ENCODE measurements around the gene VHLL. TPM values are rescaled to one million over a fixed set of nuclear protein-coding genes. Genes with fewer than 3 reads are reported as not detected.
"Not testable (repeated sequence)": the region's sequence is repeated elsewhere in the genome, so short reads cannot be mapped to it uniquely, and the experiment has no call there.

Gene VHLL
- not detected for polyA plus RNA-seq (2013, experiment 1 of 2)
- not detected for polyA plus RNA-seq (2013, experiment 2 of 2)

DNA sequence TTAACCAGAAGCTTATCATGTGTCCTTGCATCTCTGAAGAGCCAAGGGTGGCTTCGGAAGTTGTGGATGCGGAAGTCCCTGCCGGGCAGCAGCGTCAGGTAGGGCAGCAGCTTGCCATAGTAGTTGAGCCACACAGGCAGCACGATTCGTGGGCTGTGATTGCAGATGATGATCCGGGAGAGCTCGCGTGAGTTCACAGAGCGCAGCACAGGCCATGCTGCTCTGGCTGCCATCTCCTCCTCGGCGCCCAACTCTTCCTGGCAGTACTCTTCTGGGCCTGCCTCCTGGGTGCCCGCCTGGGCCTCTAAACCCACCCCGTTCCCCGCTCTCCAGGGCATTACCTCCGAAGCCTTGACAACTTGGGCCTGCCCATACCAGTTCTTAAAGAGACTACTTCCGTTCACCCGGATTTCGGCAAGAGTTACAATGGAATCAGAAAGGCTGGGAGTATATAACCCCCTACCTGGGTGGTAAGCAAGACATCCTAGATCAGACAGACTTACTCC lies at the start of gene VHLL:
Gene VHLL (minus strand): TSS at position 456 of the 506 bp plus-strand sequence. CDS start 118 bp downstream, at position 338.
- H3K4me3 ChIP-seq (ENCODE audit: low read length), result no peak within 1 kb of the TSS
- H3K27ac ChIP-seq (ENCODE audit: low read depth, low read length), result no peak within 1 kb of the TSS
- H3K9me3 ChIP-seq (ENCODE audit: insufficient read depth, low read depth, low read length), result no peaks in the 10 kb centered on the region
- WGBS, result 93% methylated on average over 19 of the region's 19 CpGs
- H3K4me1 ChIP-seq (ENCODE audit: insufficient read depth, low read length), result peaks cover 8% of the 10 kb centered on the region; the same call in 1 of the 2 replicates
- no peak within 1 kb of the TSS for H3K9ac ChIP-seq (ENCODE audit: low read depth, low read length)
- H3K27me3 ChIP-seq (ENCODE audit: insufficient read depth, low read length), result no peaks in the 10 kb centered on the region
- H3K36me3 ChIP-seq (ENCODE audit: insufficient read depth, low read length), result peaks cover 11% of the 10 kb centered on the region

GRCh38 chr1:156347331-156347730 lies 48.2 kb upstream of the VHLL start:
- Histone ChIP-seq H3K4me1 (ENCODE audit: insufficient read depth, low read length) (0 out of 2 replicates have a peak, but pooled peaks cover 3% of the 10 kb centered on the region), H3K36me3 (ENCODE audit: insufficient read depth, low read length) (no peaks in the 10 kb centered on the region), H3K9ac (ENCODE audit: low read depth, low read length) (no peak overlapping the region), H3K27ac (ENCODE audit: low read depth, low read length) (no peak overlapping the region), H3K9me3 (ENCODE audit: insufficient read depth, low read depth, low read length) (no peaks in the 10 kb centered on the region), H3K27me3 (ENCODE audit: insufficient read depth, low read length) (no peaks in the 10 kb centered on the region), H3K4me3 (ENCODE audit: low read length) (no peak overlapping the region)
- WGBS, result 89% methylated on average over 4 of the region's 4 CpGs

DNA sequence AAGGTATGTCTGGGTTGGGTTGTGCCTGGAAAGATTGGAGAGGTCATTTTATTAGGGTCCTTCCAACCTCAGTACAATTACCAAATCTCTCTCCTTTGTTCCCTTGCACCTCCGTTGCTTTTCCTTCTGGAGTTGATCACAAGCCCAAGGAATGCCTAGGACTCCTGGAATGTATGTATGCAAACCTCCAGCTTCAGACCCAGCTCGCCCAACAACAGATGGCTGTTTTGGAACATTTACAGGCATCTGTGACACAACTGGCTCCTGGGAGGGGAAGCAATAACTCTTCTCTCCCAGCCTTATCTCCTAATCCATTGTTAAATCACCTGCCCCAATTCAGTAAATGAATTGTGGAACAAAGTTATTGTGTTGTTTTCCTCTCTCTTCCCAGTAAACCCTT lies 47.5 kb upstream of the VHLL start:
- Histone ChIP-seq H3K9ac (ENCODE audit: low read depth, low read length) (no peak overlapping the region), H3K4me3 (ENCODE audit: low read length) (no peak overlapping the region), H3K9me3 (ENCODE audit: insufficient read depth, low read depth, low read length) (no peaks in the 10 kb centered on the region), H3K4me1 (ENCODE audit: insufficient read depth, low read length) (0 out of 2 replicates have a peak, but pooled peaks cover 3% of the 10 kb centered on the region), H3K27ac (ENCODE audit: low read depth, low read length) (no peak overlapping the region), H3K36me3 (ENCODE audit: insufficient read depth, low read length) (no peaks in the 10 kb centered on the region), H3K27me3 (ENCODE audit: insufficient read depth, low read length) (no peaks in the 10 kb centered on the region)
- 51% methylated on average over 2 of the region's 2 CpGs for WGBS

DNA sequence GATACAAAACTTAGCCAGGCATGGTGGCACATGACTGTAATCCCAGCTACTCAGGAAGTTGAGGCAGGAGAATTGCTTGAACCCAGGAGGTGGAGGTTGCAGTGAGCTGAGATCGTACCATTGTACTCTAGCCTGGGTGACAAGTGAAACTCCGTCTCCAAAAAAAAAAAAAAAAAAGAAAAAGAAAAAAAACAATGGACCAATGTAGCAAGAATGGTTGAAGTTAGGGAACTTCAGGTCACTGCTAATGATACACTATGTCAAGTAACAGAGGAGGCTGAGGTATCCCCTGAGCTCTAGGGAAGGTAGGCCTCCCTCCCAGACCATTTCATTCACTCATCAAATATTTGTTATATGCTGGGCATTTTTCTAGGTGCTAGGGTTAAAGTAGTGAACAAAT lies 46.9 kb upstream of the VHLL start:
- not testable (repeated sequence) for H3K36me3 ChIP-seq (ENCODE audit: insufficient read depth, low read length); H3K27me3 ChIP-seq (ENCODE audit: insufficient read depth, low read length); H3K4me1 ChIP-seq (ENCODE audit: insufficient read depth, low read length); H3K9ac ChIP-seq (ENCODE audit: low read depth, low read length); H3K27ac ChIP-seq (ENCODE audit: low read depth, low read length); H3K9me3 ChIP-seq (ENCODE audit: insufficient read depth, low read depth, low read length); H3K4me3 ChIP-seq (ENCODE audit: low read length)
- 80% methylated on average over 2 of the region's 2 CpGs for WGBS

DNA sequence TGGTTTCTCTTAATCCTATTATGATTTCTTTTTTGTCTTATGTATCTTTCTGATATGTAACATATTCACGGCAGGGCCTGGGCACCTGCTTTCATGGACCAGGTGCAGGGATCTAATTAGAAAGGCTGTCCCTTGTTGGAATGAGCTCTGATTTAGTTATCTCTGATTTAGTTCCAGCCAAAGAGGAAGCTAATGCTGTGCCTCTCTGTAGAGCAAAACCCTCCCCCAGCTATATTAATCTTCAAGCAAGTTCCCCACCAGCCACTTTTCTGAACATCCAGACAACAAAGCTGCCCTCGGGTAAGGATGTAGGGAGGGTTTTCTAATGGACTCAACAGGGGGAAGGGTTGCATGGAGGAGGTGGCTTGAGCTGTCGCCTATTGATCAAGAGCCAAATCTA lies 45.3 kb upstream of the VHLL start:
- no peaks in the 10 kb centered on the region for H3K27me3 ChIP-seq (ENCODE audit: insufficient read depth, low read length)
- 0 out of 2 replicates have a peak, but pooled peaks cover 3% of the 10 kb centered on the region for H3K4me1 ChIP-seq (ENCODE audit: insufficient read depth, low read length)
- WGBS, result 88% methylated on average over 3 of the region's 3 CpGs
- no peaks in the 10 kb centered on the region for H3K9me3 ChIP-seq (ENCODE audit: insufficient read depth, low read depth, low read length)
- no peak overlapping the region for H3K4me3 ChIP-seq (ENCODE audit: low read length)
- H3K27ac ChIP-seq (ENCODE audit: low read depth, low read length), result no peak overlapping the region
- H3K9ac ChIP-seq (ENCODE audit: low read depth, low read length), result no peak overlapping the region
- H3K36me3 ChIP-seq (ENCODE audit: insufficient read depth, low read length), result no peaks in the 10 kb centered on the region

DNA sequence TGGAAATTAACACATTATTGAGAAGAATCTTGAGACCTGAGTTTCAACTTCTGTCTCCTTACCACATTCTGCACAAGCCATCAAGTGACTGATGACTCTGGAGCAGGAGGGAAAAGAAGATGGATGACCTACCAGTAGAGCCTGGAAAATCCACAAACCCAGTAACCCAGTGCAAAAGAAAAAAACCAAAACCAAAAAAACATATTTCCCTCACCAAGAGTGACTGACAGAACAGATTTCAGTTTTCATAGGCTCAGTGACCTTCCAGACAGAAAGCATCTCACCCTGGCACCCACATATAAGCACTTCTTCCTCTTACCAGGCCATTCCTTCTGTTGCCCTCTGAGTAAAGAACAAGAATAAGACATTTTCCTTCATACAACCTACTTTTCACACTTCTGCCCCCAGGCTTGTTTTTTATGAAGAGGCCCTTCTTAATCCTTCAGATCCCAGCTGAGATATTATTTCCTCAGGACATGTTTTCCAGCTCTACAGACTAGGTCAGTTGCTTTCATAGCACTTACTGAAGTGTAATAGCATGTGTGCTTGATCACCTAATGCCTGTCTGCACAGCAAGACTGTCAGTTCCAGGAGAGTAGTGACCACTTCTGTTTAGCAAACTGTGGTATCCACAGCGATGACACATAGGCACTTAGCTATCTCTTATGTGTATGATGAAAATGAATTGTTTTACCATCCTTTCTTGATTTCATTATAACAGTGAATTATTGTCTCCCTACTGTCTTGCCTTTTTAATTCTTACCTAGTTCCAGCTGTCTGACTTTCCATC lies 43.3 kb upstream of the VHLL start:
- no peak overlapping the region for H3K4me3 ChIP-seq (ENCODE audit: low read length)
- H3K4me1 ChIP-seq (ENCODE audit: insufficient read depth, low read length), result 0 out of 2 replicates have a peak, but pooled peaks cover 3% of the 10 kb centered on the region
- H3K27ac ChIP-seq (ENCODE audit: low read depth, low read length), result no peak overlapping the region
- no peaks in the 10 kb centered on the region for H3K9me3 ChIP-seq (ENCODE audit: insufficient read depth, low read depth, low read length)
- no peak overlapping the region for H3K9ac ChIP-seq (ENCODE audit: low read depth, low read length)
- no peaks in the 10 kb centered on the region for H3K36me3 ChIP-seq (ENCODE audit: insufficient read depth, low read length)
- WGBS, result 91% methylated on average over 1 of the region's 1 CpG
- no peaks in the 10 kb centered on the region for H3K27me3 ChIP-seq (ENCODE audit: insufficient read depth, low read length)

DNA sequence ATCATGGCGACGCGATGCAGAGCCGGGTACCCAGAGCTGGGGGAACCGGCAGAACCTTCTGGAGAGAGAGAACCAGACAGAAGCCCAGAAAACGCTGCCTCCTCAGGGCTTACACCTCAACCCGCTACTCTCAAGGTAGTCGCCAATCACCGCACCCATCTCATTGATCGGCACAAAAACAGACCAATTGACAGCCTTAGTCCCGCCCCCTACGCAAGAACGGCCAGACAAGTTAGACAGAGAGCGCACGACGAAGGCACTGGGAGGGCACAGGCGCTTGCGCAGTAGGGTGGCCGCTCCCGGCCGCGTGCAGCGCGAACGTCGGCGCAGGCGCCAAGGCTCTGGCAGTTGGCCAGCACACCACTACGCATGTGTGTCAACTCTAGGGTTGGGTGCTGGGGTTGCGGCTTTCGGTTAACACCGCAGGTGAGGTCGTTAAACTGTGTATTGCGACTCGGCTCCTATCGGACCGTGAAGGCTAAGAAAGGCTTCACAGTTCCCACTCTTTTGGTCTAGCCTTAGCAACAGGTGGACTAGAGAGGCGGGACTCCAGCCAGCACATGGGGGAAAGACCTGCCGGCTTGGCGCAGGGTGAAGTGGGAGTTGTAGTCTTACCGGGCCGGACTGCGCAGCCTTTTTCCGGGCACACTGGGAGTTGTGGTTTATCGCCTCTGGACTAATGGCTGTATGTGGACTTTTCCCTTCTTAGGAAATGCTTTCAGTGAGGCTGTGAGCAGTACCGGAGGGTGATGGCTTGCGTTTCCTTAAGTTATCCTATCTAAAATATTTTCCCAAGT lies 39.3 kb upstream of the VHLL start, which contains the start of the genes CCT3 and TSACC:
Gene CCT3 (minus strand): TSS at position 113 of the 797 bp plus-strand sequence. CDS start 108 bp downstream, at position 5.
Gene TSACC (plus strand): TSS at position 347 of the 797 bp plus-strand sequence. CDS start 1,232 bp downstream, outside the sequence.
- under 1% methylated on average over 47 of the region's 47 CpGs for WGBS
- Histone ChIP-seq H3K9me3 (ENCODE audit: insufficient read depth, low read depth, low read length) (no peaks in the 10 kb centered on the region), H3K27ac (ENCODE audit: low read depth, low read length) (peak within 1 kb of the TSS; percentile 79)

GRCh38 chr1:156337888-156338179 lies 38.7 kb upstream of the VHLL start:
- no peaks in the 10 kb centered on the region for H3K27me3 ChIP-seq (ENCODE audit: insufficient read depth, low read length)
- no peaks in the 10 kb centered on the region for H3K9me3 ChIP-seq (ENCODE audit: insufficient read depth, low read depth, low read length)
- H3K4me3 ChIP-seq (ENCODE audit: low read length), result peak overlapping the region; percentile 81
- WGBS, result 1% methylated on average over 14 of the region's 14 CpGs
- H3K9ac ChIP-seq (ENCODE audit: low read depth, low read length), result peak overlapping the region; percentile 78
- no peaks in the 10 kb centered on the region for H3K4me1 ChIP-seq (ENCODE audit: insufficient read depth, low read length)
- H3K27ac ChIP-seq (ENCODE audit: low read depth, low read length), result peak overlapping the region; percentile 50
- H3K36me3 ChIP-seq (ENCODE audit: insufficient read depth, low read length), result peaks cover 34% of the 10 kb centered on the region

More for the DNA sequence above, 39.3 kb upstream of the VHLL start, which contains the start of the genes CCT3 and TSACC:
- H3K36me3 ChIP-seq (ENCODE audit: insufficient read depth, low read length), result peaks cover 29% of the 10 kb centered on the region
- H3K4me1 ChIP-seq (ENCODE audit: insufficient read depth, low read length), result 0 out of 2 replicates have a peak, but pooled peaks cover 1% of the 10 kb centered on the region
- H3K9ac ChIP-seq (ENCODE audit: low read depth, low read length), result peak within 1 kb of the TSS; percentile 78
- H3K4me3 ChIP-seq (ENCODE audit: low read length), result peak within 1 kb of the TSS; percentile 81
- no peaks in the 10 kb centered on the region for H3K27me3 ChIP-seq (ENCODE audit: insufficient read depth, low read length)

DNA sequence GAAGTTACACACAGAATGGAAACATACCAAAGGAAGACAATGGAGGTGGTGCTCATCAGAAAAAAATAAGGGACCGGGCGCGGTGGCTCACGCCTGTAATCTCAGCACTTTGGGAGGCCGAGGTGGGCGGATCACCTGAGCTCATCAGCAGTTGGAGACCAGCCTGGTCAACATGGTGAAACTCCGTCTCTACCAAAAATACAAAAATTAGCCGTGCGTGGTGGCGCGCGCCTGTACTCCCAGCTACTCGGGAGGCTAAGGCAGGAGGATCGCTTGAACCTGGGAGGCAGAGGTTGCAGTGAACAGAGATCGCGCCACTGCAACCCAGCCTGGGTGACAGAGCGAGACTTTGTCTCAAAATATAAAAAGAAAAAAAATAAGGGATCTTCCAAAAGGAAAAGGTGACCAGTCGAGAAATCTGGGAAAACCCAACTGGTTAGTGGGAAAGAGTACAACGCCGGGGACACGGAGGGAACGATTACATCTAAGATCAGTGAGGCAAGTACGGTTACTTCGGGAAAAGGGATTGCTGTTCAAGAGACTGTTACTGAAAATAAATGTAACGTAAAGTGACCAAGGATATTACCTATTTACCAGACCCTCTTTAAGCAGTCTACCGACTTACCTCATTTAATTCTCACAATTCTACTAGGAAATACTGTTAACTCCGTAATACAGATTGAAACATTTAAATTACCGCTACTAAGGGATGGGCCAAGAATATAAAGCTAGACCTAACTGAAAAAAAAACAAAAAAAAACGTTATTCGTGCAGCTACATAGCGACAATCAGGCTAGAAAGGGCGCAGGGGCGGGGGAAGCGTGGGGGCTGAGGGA lies 38.2 kb upstream of the VHLL start:
- Histone ChIP-seq H3K4me1 (ENCODE audit: insufficient read depth, low read length) (no peaks in the 10 kb centered on the region), H3K27me3 (ENCODE audit: insufficient read depth, low read length) (no peaks in the 10 kb centered on the region), H3K4me3 (ENCODE audit: low read length) (peak overlapping the region; percentile 81), H3K36me3 (ENCODE audit: insufficient read depth, low read length) (peaks cover 40% of the 10 kb centered on the region), H3K9ac (ENCODE audit: low read depth, low read length) (peak overlapping the region; percentile 78), H3K9me3 (ENCODE audit: insufficient read depth, low read depth, low read length) (no peaks in the 10 kb centered on the region), H3K27ac (ENCODE audit: low read depth, low read length) (peak overlapping the region; percentile 50; the same call in 1 of the 2 replicates)
- 11% methylated on average over 34 of the region's 34 CpGs for WGBS

- Histone ChIP-seq H3K27me3 (ENCODE audit: insufficient read depth, low read length) (no peaks in the 10 kb centered on the region), H3K27ac (ENCODE audit: low read depth, low read length) (no peak overlapping the region), H3K9ac (ENCODE audit: low read depth, low read length) (no peak overlapping the region), H3K4me3 (ENCODE audit: low read length) (peak overlapping the region; percentile 81), H3K36me3 (ENCODE audit: insufficient read depth, low read length) (peaks cover 50% of the 10 kb centered on the region), H3K9me3 (ENCODE audit: insufficient read depth, low read depth, low read length) (no peaks in the 10 kb centered on the region), H3K4me1 (ENCODE audit: insufficient read depth, low read length) (no peaks in the 10 kb centered on the region)
- WGBS, result 83% methylated on average over 2 of the region's 4 CpGs
Measured at GRCh38 chr1:156336242-156336641, 37.1 kb upstream of the VHLL start.
